Erythroblast (primary cell): Measurements from ENCODE around the gene KRTAP10-1.

ENCODE experiments used
- GATA1 ChIP-seq: IDR thresholded peaks from 2 replicates; pipeline ENCODE4 v1.6.1; 2011; ENCODE audit warnings: low read depth, mild to moderate bottlenecking, control low read depth, low read length, moderate library complexity
- POLR2A ChIP-seq: IDR thresholded peaks from 2 replicates; pipeline ENCODE4 v1.6.1; 2011; ENCODE audit warnings: mild to moderate bottlenecking, low read length

GRCh38 chr21:44494956-44495355, 45.0 kb downstream of the KRTAP10-1 start:
- TF ChIP-seq POLR2A: no peak
- TF ChIP-seq GATA1: no peak
